GM12878 (cell line): ENCODE data around the gene RCAN2. TPM values are rescaled to one million over a fixed set of nuclear protein-coding genes. Genes with fewer than 3 reads are reported as not detected.

Experiments used
- ATAC-seq: fragments of 200-7000 bp; cut with Tn5 transposase; 3 replicates; pipeline ENCODE4 v1.9.1; 2020; ENCODE audit warnings: mild to moderate bottlenecking, moderate library complexity
- BruUV-seq: library from RNA; stranded (reverse); fragments of 400-500 nt; replicated peaks from 2 replicates; lab custom pipeline; 2021; lab: Mats Ljungman, UMichigan
- CTCF ChIA-PET: fragments of 300-600 bp; sonication (Branson Sonifier 250); formaldehyde crosslinking; extraction: SDS; loops from one replicate; lab custom pipeline; 2021; ENCODE audit warnings: inconsistent platforms; lab: Yijun Ruan, JAX
- POLR2A ChIA-PET: fragments of 350-600 bp; formaldehyde crosslinking; extraction: SDS; loops from one replicate; lab custom pipeline; 2021; ENCODE audit warnings: inconsistent platforms; lab: Charles Lee
- RAD21 ChIA-PET: fragments of 300-600 bp; sonication (Branson Sonifier 250); formaldehyde crosslinking; loops from one replicate; lab custom pipeline; 2023; ENCODE audit warnings: antibody characterized with exemption; ENCODE audit not compliant: unreplicated experiment; lab: Charles Lee
- SMC1A ChIA-PET: fragments of 300-600 bp; sonication (Branson Sonifier 250); formaldehyde crosslinking; loops from one replicate; lab custom pipeline; 2023; ENCODE audit not compliant: unreplicated experiment, uncharacterized antibody; lab: Charles Lee
- DNase-seq: peaks from one replicate; pipeline ENCODE4 v3.0.0-alpha.2; 2011; ENCODE audit warnings: low read depth, low spot score
- FAIRE-seq: peaks from 3 replicates; lab custom pipeline; 2011; peaks lifted over from hg19 to GRCh38; lab: Jason Lieb, UNC
- H2AFZ ChIP-seq: 2 replicates; pipeline ENCODE4 v1.6.0; 2011; ENCODE audit warnings: low read depth, low read length, control low read depth; ENCODE audit not compliant: control insufficient read depth
- H3K27ac ChIP-seq: 2 replicates; pipeline ENCODE4 v1.5.1; 2011; ENCODE audit warnings: control low read depth; ENCODE audit not compliant: control insufficient read depth, insufficient read depth
- H3K27me3 ChIP-seq, 2 experiments: replicated peaks in 1 of 2; 2 replicates each; pipeline versions ENCODE4 v1.6.0 to v1.6.1; 2011; ENCODE audit warnings: low read length in 1 of 2; ENCODE audit not compliant: control insufficient read depth in 2 of 2, insufficient read depth in 2 of 2
- H3K36me3 ChIP-seq, 2 experiments: 2 replicates each; pipeline ENCODE4 v1.5.1; 2011; ENCODE audit warnings: low read length in 1 of 2; ENCODE audit not compliant: control insufficient read depth in 2 of 2, insufficient read depth in 2 of 2
- H3K4me1 ChIP-seq: 2 replicates; pipeline ENCODE4 v1.6.1; 2011; ENCODE audit warnings: mild to moderate bottlenecking, low read length, moderate library complexity, mixed read lengths; ENCODE audit not compliant: control insufficient read depth, insufficient read depth
- H3K4me2 ChIP-seq: 2 replicates; pipeline ENCODE4 v1.6.0; 2011; ENCODE audit warnings: control low read depth; ENCODE audit not compliant: control insufficient read depth, insufficient read depth
- H3K4me3 ChIP-seq: fragments of 200-600 bp; sonication (generic); 2 replicates; pipeline ENCODE4 v1.5.1; 2016
- H3K79me2 ChIP-seq: 2 replicates; pipeline ENCODE4 v1.6.0; 2011; ENCODE audit warnings: low read length; ENCODE audit not compliant: control insufficient read depth, insufficient read depth
- H3K9ac ChIP-seq: 2 replicates; pipeline ENCODE4 v1.8.0; 2011; ENCODE audit warnings: low read length, control low read depth, mixed read lengths; ENCODE audit not compliant: control insufficient read depth, insufficient read depth
- H3K9me3 ChIP-seq: replicated peaks from 3 replicates; pipeline ENCODE4 v1.5.1; 2011; ENCODE audit warnings: mild to moderate bottlenecking, low read length; ENCODE audit not compliant: control insufficient read depth, insufficient read depth
- H4K20me1 ChIP-seq: 2 replicates; pipeline ENCODE4 v1.6.0; 2011; ENCODE audit not compliant: control insufficient read depth, insufficient read depth
- BCLAF1 ChIP-seq: fragments of 450-650 bp; IDR thresholded peaks from 2 replicates; pipeline ENCODE4 v1.6.1; 2017; ENCODE audit warnings: antibody characterized with exemption, mild to moderate bottlenecking, moderate library complexity
- CEBPB ChIP-seq, 2 experiments: fragments of 150-350 bp in 1 of 2; IDR thresholded peaks; 2 replicates each; pipeline ENCODE4 v1.6.1; 2012 to 2014; ENCODE audit warnings: low read depth in 2 of 2, low read length in 2 of 2, borderline replicate concordance in 1 of 2, inconsistent platforms in 1 of 2
- KAT2A ChIP-seq: conservative IDR thresholded peaks from 2 replicates; pipeline ENCODE4 v1.6.1; 2011; ENCODE audit warnings: low read depth, low read length; ENCODE audit not compliant: control insufficient read depth
- LARP7 ChIP-seq: fragments of 450-650 bp; IDR thresholded peaks from 2 replicates; pipeline ENCODE4 v1.6.1; 2017; ENCODE audit warnings: mild to moderate bottlenecking
- NFXL1 ChIP-seq: fragments of 450-650 bp; IDR thresholded peaks from 2 replicates; pipeline ENCODE4 v1.6.1; 2017; ENCODE audit warnings: antibody characterized with exemption, mild to moderate bottlenecking, borderline replicate concordance
- RCOR1 ChIP-seq: conservative IDR thresholded peaks from 2 replicates; pipeline ENCODE4 v1.6.1; 2012; ENCODE audit warnings: low read depth, low read length, improper control_type of control experiment
- USF2 ChIP-seq: IDR thresholded peaks from 2 replicates; pipeline ENCODE4 v1.6.1; 2011; ENCODE audit warnings: low read depth, low read length, improper control_type of control experiment, borderline replicate concordance
- YY1 ChIP-seq: IDR thresholded peaks from 2 replicates; pipeline ENCODE4 v1.6.1; 2011; ENCODE audit warnings: low read depth, mild to moderate bottlenecking, low read length
- ZNF207 ChIP-seq: fragments of 450-650 bp; IDR thresholded peaks from 2 replicates; pipeline ENCODE4 v1.6.1; 2014; ENCODE audit warnings: antibody characterized with exemption, mild to moderate bottlenecking, borderline replicate concordance
- ZNF384 ChIP-seq: IDR thresholded peaks from 2 replicates; pipeline ENCODE4 v1.6.1; 2012; ENCODE audit warnings: low read depth, mild to moderate bottlenecking, low read length, improper control_type of control experiment, borderline replicate concordance
- ZNF622 ChIP-seq: fragments of 450-650 bp; IDR thresholded peaks from 2 replicates; pipeline ENCODE4 v1.6.1; 2017; ENCODE audit warnings: mild to moderate bottlenecking, inconsistent platforms
- WGBS: methylation state at CpG from one replicate; pipeline ENCODE4 v1.1.6; 2016; ENCODE audit warnings: low lambda C conversion rate; ENCODE audit not compliant: insufficient replicate concordance, insufficient coverage; ENCODE audit errors: missing lambda C conversion rate; 5-methylcytosine and 5-hydroxymethylcytosine counted together
- in situ Hi-C: fragments of 300-500 bp; cut with MboI; formaldehyde crosslinking; loops from 9 replicates; pipeline ENCODE4 v1.14.3; 2018; ENCODE audit warnings: mixed read lengths
- intact Hi-C: fragments of 100-400 bp; cut with micrococcal nuclease; formaldehyde crosslinking; loops from one replicate; pipeline ENCODE4 v1.14.2; 2022; ENCODE audit not compliant: unreplicated experiment
- polyA plus RNA-seq, 11 experiments: library from polyadenylated mRNA; depleted of rRNA in 4 of 11; unstranded in 6 of 11; stranded (reverse) in 5 of 11; fragments of >200 nt; fragmentation: Nextera tagmentation in 4 of 11; fragmentation: Illumina TruSeq in 1 of 11; extraction: Ambion mirVana in 4 of 11; extraction: Trizol in 1 of 11; gene quantifications; 1 replicate in 1 of 11; 2 replicates in 10 of 11; pipeline versions ENCODE4 v1.2.1 to v1.2.3, GENCODE V29; 2011 to 2016; ENCODE audit warnings: inconsistent platforms in 2 of 11, missing spikeins in 2 of 11, low read depth in 1 of 11
- total RNA-seq, 4 experiments: library from RNA; depleted of rRNA in 3 of 4; stranded (reverse); fragments of >200 nt in 3 of 4; fragmentation: Illumina TruSeq in 1 of 4; extraction: Trizol in 1 of 4; gene quantifications; 2 replicates each; pipeline versions ENCODE4 v1.2.1 to v1.2.3, GENCODE V29; 2013 to 2021

RCAN2 gene
- total and polyA plus RNA-seq, 10 of the 15 experiments (the other 5 are each of a cell fraction or from before 2014, with no cell fraction given), result 0.06 TPM; not detected in 9

- TF ChIP-seq BCLAF1, result no peak
- no peak for TF ChIP-seq CEBPB (IDR thresholded peaks at IDR 0.05; ENCODE audit: borderline replicate concordance in 1 of 2, low read depth in 2 of 2, low read length in 2 of 2)
- TF ChIP-seq KAT2A, result no peak
- no peak for TF ChIP-seq LARP7
- no peak for TF ChIP-seq USF2
Measured at GRCh38 chr6:46255528-46255927, 235.7 kb downstream of the RCAN2 start (continued).

- RAD21 ChIA-PET, result no interaction called here
- H3K27me3 ChIP-seq, result no peaks in the 10 kb centered on the region; a peak in 1 of 4 replicates
- ATAC-seq (no peak), DNase-seq (no peak), FAIRE-seq (no peak)
- no peak overlapping the region for H3K9ac ChIP-seq
- no TSS peak for BruUV-seq
- H3K4me1 ChIP-seq, result no peaks in the 10 kb centered on the region
- H3K79me2 ChIP-seq, result no peaks in the 10 kb centered on the region
- H3K4me3 ChIP-seq, result no peak overlapping the region
- H3K9me3 ChIP-seq, result no peaks in the 10 kb centered on the region; the same call in 1 of the 3 replicates
- H3K27ac ChIP-seq, result no peak overlapping the region
- CTCF ChIA-PET, result no interaction called here
- in situ Hi-C loops (no loop called here), intact Hi-C loops (no loop called here)
- no peaks in the 10 kb centered on the region for H4K20me1 ChIP-seq
- 0% methylated on average over 2 of the region's 2 CpGs for WGBS
- H3K36me3 ChIP-seq, result no peaks in the 10 kb centered on the region
- SMC1A ChIA-PET, result interaction anchor here (1.2 kb wide), 1 partner anchor 10 kb away, joined by 3 read pairs; no protein-coding TSS in a partner anchor
- TF ChIP-seq NFXL1, result no peak
- no peak for TF ChIP-seq ZNF622
- TF ChIP-seq ZNF384, result no peak
- TF ChIP-seq YY1, result no peak
- no peak for TF ChIP-seq RCOR1
- no peak for TF ChIP-seq ZNF207
- H2AFZ ChIP-seq, result no peak overlapping the region
- no peak overlapping the region for H3K4me2 ChIP-seq
- POLR2A ChIA-PET, result no interaction called here
Measured at GRCh38 chr6:46254946-46255345, 236.3 kb downstream of the RCAN2 start.
